ENCODE measurements around the gene SPDEF.

The SPDEF gene

GRCh38 chr6:34585108-34585507, 29.0 kb upstream of the SPDEF start:
- no peak overlapping the region for H3K4me3 ChIP-seq (ENCODE audit: low read length in 2 of 2)
- H3K9ac ChIP-seq (ENCODE audit: low read depth in 1 of 2, low read length in 2 of 2), result no peak overlapping the region
- no peaks in the 10 kb centered on the region for H3K9me3 ChIP-seq (ENCODE audit: control insufficient read depth in 2 of 2, low read length in 2 of 2)
- peaks cover 8 to 13% of the 10 kb centered on the region in 2 donors for H3K36me3 ChIP-seq (ENCODE audit: control insufficient read depth in 2 of 2, insufficient read depth in 2 of 2, low read length in 2 of 2)
- peaks cover 3 to 4% of the 10 kb centered on the region in 2 donors for H3K4me1 ChIP-seq (ENCODE audit: control insufficient read depth in 2 of 2, insufficient read depth in 2 of 2, low read length in 2 of 2)
- H3K27ac ChIP-seq (ENCODE audit: low read depth in 2 of 2, low read length in 2 of 2), result no peak overlapping the region
- no peaks in the 10 kb centered on the region for H3K27me3 ChIP-seq (ENCODE audit: control insufficient read depth in 2 of 2, insufficient read depth in 2 of 2, low read length in 2 of 2)

GRCh38 chr6:34584694-34585093, 28.6 kb upstream of the SPDEF start:
- no peak overlapping the region for H3K9ac ChIP-seq (ENCODE audit: low read depth in 1 of 2, low read length in 2 of 2)
- H3K4me1 ChIP-seq (ENCODE audit: control insufficient read depth in 2 of 2, insufficient read depth in 2 of 2, low read length in 2 of 2), result peaks cover 3 to 4% of the 10 kb centered on the region in 2 donors
- no peaks in the 10 kb centered on the region for H3K9me3 ChIP-seq (ENCODE audit: control insufficient read depth in 2 of 2, low read length in 2 of 2)
- no peak overlapping the region for H3K27ac ChIP-seq (ENCODE audit: low read depth in 2 of 2, low read length in 2 of 2)
- no peak overlapping the region for H3K4me3 ChIP-seq (ENCODE audit: low read length in 2 of 2)
- H3K36me3 ChIP-seq (ENCODE audit: control insufficient read depth in 2 of 2, insufficient read depth in 2 of 2, low read length in 2 of 2), result peaks cover 6 to 11% of the 10 kb centered on the region in 2 donors
- no peaks in the 10 kb centered on the region for H3K27me3 ChIP-seq (ENCODE audit: control insufficient read depth in 2 of 2, insufficient read depth in 2 of 2, low read length in 2 of 2)

- peaks cover 0 to 4% of the 10 kb centered on the region in 2 donors for H3K36me3 ChIP-seq (ENCODE audit: control insufficient read depth in 2 of 2, insufficient read depth in 2 of 2, low read length in 2 of 2)
- H3K9me3 ChIP-seq (ENCODE audit: control insufficient read depth in 2 of 2, low read length in 2 of 2), result no peaks in the 10 kb centered on the region
- no peak overlapping the region for H3K4me3 ChIP-seq (ENCODE audit: low read length in 2 of 2)
- H3K27me3 ChIP-seq (ENCODE audit: control insufficient read depth in 2 of 2, insufficient read depth in 2 of 2, low read length in 2 of 2), result no peaks in the 10 kb centered on the region
- H3K4me1 ChIP-seq (ENCODE audit: control insufficient read depth in 2 of 2, insufficient read depth in 2 of 2, low read length in 2 of 2), result peaks cover 3 to 4% of the 10 kb centered on the region in 2 donors
- H3K27ac ChIP-seq (ENCODE audit: low read depth in 2 of 2, low read length in 2 of 2), result no peak overlapping the region
- H3K9ac ChIP-seq (ENCODE audit: low read depth in 1 of 2, low read length in 2 of 2), result no peak overlapping the region
Measured at GRCh38 chr6:34583861-34584604, 27.9 kb upstream of the SPDEF start.

GRCh38 chr6:34583461-34583860, 27.3 kb upstream of the SPDEF start:
- no peaks in the 10 kb centered on the region for H3K36me3 ChIP-seq (ENCODE audit: control insufficient read depth in 2 of 2, insufficient read depth in 2 of 2, low read length in 2 of 2)
- H3K9me3 ChIP-seq (ENCODE audit: control insufficient read depth in 2 of 2, low read length in 2 of 2), result no peaks in the 10 kb centered on the region
- H3K27ac ChIP-seq (ENCODE audit: low read depth in 2 of 2, low read length in 2 of 2), result no peak overlapping the region
- no peaks in the 10 kb centered on the region for H3K27me3 ChIP-seq (ENCODE audit: control insufficient read depth in 2 of 2, insufficient read depth in 2 of 2, low read length in 2 of 2)
- no peak overlapping the region for H3K4me3 ChIP-seq (ENCODE audit: low read length in 2 of 2)
- H3K4me1 ChIP-seq (ENCODE audit: control insufficient read depth in 2 of 2, insufficient read depth in 2 of 2, low read length in 2 of 2), result peaks cover 3 to 4% of the 10 kb centered on the region in 2 donors
- H3K9ac ChIP-seq (ENCODE audit: low read depth in 1 of 2, low read length in 2 of 2), result no peak overlapping the region

- Histone ChIP-seq H3K27me3 (ENCODE audit: control insufficient read depth in 2 of 2, insufficient read depth in 2 of 2, low read length in 2 of 2) (no peaks in the 10 kb centered on the region), H3K4me3 (ENCODE audit: low read length in 2 of 2) (no peak overlapping the region), H3K36me3 (ENCODE audit: control insufficient read depth in 2 of 2, insufficient read depth in 2 of 2, low read length in 2 of 2) (no peaks in the 10 kb centered on the region), H3K9me3 (ENCODE audit: control insufficient read depth in 2 of 2, low read length in 2 of 2) (no peaks in the 10 kb centered on the region), H3K27ac (ENCODE audit: low read depth in 2 of 2, low read length in 2 of 2) (no peak overlapping the region), H3K4me1 (ENCODE audit: control insufficient read depth in 2 of 2, insufficient read depth in 2 of 2, low read length in 2 of 2) (peaks cover 3 to 4% of the 10 kb centered on the region in 2 donors), H3K9ac (ENCODE audit: low read depth in 1 of 2, low read length in 2 of 2) (no peak overlapping the region)
Measured at GRCh38 chr6:34581561-34581920, 25.4 kb upstream of the SPDEF start.

- Histone ChIP-seq H3K9ac (ENCODE audit: low read depth in 1 of 2, low read length in 2 of 2) (no peak overlapping the region), H3K36me3 (ENCODE audit: control insufficient read depth in 2 of 2, insufficient read depth in 2 of 2, low read length in 2 of 2) (no peaks in the 10 kb centered on the region), H3K9me3 (ENCODE audit: control insufficient read depth in 2 of 2, low read length in 2 of 2) (no peaks in the 10 kb centered on the region), H3K4me3 (ENCODE audit: low read length in 2 of 2) (no peak overlapping the region), H3K27ac (ENCODE audit: low read depth in 2 of 2, low read length in 2 of 2) (no peak overlapping the region), H3K4me1 (ENCODE audit: control insufficient read depth in 2 of 2, insufficient read depth in 2 of 2, low read length in 2 of 2) (peaks cover 3 to 4% of the 10 kb centered on the region in 2 donors), H3K27me3 (ENCODE audit: control insufficient read depth in 2 of 2, insufficient read depth in 2 of 2, low read length in 2 of 2) (no peaks in the 10 kb centered on the region)
Measured at GRCh38 chr6:34580707-34581560, 24.8 kb upstream of the SPDEF start.

- H3K4me3 ChIP-seq (ENCODE audit: low read length in 2 of 2), result no peak overlapping the region
- H3K4me1 ChIP-seq (ENCODE audit: control insufficient read depth in 2 of 2, insufficient read depth in 2 of 2, low read length in 2 of 2), result peaks cover 0 to 3% of the 10 kb centered on the region in 2 donors
- no peak overlapping the region for H3K9ac ChIP-seq (ENCODE audit: low read depth in 1 of 2, low read length in 2 of 2)
- H3K27me3 ChIP-seq (ENCODE audit: control insufficient read depth in 2 of 2, insufficient read depth in 2 of 2, low read length in 2 of 2), result no peaks in the 10 kb centered on the region
- H3K36me3 ChIP-seq (ENCODE audit: control insufficient read depth in 2 of 2, insufficient read depth in 2 of 2, low read length in 2 of 2), result no peaks in the 10 kb centered on the region
- no peak overlapping the region for H3K27ac ChIP-seq (ENCODE audit: low read depth in 2 of 2, low read length in 2 of 2)
- H3K9me3 ChIP-seq (ENCODE audit: control insufficient read depth in 2 of 2, low read length in 2 of 2), result no peaks in the 10 kb centered on the region
Measured at GRCh38 chr6:34578445-34579262, 22.5 kb upstream of the SPDEF start.

- Histone ChIP-seq H3K9me3 (ENCODE audit: control insufficient read depth in 2 of 2, low read length in 2 of 2) (no peaks in the 10 kb centered on the region), H3K4me1 (ENCODE audit: control insufficient read depth in 2 of 2, insufficient read depth in 2 of 2, low read length in 2 of 2) (peaks cover 0 to 3% of the 10 kb centered on the region in 2 donors), H3K36me3 (ENCODE audit: control insufficient read depth in 2 of 2, insufficient read depth in 2 of 2, low read length in 2 of 2) (no peaks in the 10 kb centered on the region), H3K4me3 (ENCODE audit: low read length in 2 of 2) (no peak overlapping the region), H3K27ac (ENCODE audit: low read depth in 2 of 2, low read length in 2 of 2) (no peak overlapping the region), H3K9ac (ENCODE audit: low read depth in 1 of 2, low read length in 2 of 2) (no peak overlapping the region), H3K27me3 (ENCODE audit: control insufficient read depth in 2 of 2, insufficient read depth in 2 of 2, low read length in 2 of 2) (peaks cover 0 to 2% of the 10 kb centered on the region in 2 donors)
Measured at GRCh38 chr6:34576286-34576955, 20.3 kb upstream of the SPDEF start.

- Histone ChIP-seq H3K4me1 (ENCODE audit: control insufficient read depth in 2 of 2, insufficient read depth in 2 of 2, low read length in 2 of 2) (peaks cover 0 to 5% of the 10 kb centered on the region in 2 donors), H3K4me3 (ENCODE audit: low read length in 2 of 2) (no peak overlapping the region), H3K9me3 (ENCODE audit: control insufficient read depth in 2 of 2, low read length in 2 of 2) (no peaks in the 10 kb centered on the region), H3K36me3 (ENCODE audit: control insufficient read depth in 2 of 2, insufficient read depth in 2 of 2, low read length in 2 of 2) (no peaks in the 10 kb centered on the region), H3K27me3 (ENCODE audit: control insufficient read depth in 2 of 2, insufficient read depth in 2 of 2, low read length in 2 of 2) (peaks cover 0 to 2% of the 10 kb centered on the region in 2 donors), H3K27ac (ENCODE audit: low read depth in 2 of 2, low read length in 2 of 2) (no peak overlapping the region), H3K9ac (ENCODE audit: low read depth in 1 of 2, low read length in 2 of 2) (no peak overlapping the region)
Measured at GRCh38 chr6:34575326-34575725, 19.2 kb upstream of the SPDEF start.

Data from mucosa of rectum (tissue), 2 donors.